Measurements from ENCODE around the gene FRAT1.

GRCh38 chr10:97300980-97301379 is 18.1 kb upstream of the FRAT1 start:
- no peak for TF ChIP-seq NR2C2 (CRISPR knock-in tag; IDR thresholded peaks at IDR 0.05; ENCODE audit: borderline replicate concordance)
- TF ChIP-seq, protein P1, sequence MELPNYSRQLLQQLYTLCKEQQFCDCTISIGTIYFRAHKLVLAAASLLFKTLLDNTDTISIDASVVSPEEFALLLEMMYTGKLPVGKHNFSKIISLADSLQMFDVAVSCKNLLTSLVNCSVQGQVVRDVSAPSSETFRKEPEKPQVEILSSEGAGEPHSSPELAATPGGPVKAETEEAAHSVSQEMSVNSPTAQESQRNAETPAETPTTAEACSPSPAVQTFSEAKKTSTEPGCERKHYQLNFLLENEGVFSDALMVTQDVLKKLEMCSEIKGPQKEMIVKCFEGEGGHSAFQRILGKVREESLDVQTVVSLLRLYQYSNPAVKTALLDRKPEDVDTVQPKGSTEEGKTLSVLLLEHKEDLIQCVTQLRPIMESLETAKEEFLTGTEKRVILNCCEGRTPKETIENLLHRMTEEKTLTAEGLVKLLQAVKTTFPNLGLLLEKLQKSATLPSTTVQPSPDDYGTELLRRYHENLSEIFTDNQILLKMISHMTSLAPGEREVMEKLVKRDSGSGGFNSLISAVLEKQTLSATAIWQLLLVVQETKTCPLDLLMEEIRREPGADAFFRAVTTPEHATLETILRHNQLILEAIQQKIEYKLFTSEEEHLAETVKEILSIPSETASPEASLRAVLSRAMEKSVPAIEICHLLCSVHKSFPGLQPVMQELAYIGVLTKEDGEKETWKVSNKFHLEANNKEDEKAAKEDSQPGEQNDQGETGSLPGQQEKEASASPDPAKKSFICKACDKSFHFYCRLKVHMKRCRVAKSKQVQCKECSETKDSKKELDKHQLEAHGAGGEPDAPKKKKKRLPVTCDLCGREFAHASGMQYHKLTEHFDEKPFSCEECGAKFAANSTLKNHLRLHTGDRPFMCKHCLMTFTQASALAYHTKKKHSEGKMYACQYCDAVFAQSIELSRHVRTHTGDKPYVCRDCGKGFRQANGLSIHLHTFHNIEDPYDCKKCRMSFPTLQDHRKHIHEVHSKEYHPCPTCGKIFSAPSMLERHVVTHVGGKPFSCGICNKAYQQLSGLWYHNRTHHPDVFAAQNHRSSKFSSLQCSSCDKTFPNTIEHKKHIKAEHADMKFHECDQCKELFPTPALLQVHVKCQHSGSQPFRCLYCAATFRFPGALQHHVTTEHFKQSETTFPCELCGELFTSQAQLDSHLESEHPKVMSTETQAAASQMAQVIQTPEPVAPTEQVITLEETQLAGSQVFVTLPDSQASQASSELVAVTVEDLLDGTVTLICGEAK (IDR thresholded peaks at IDR 0.05), result no peak
- TF ChIP-seq, protein P1 (CRISPR knock-in tag; IDR thresholded peaks at IDR 0.05), result no peak
- no peak for TF ChIP-seq CTCF (CRISPR knock-in tag; IDR thresholded peaks at IDR 0.05)
- no peak for TF ChIP-seq SYNCRIP (IDR thresholded peaks at IDR 0.05; ENCODE audit: insufficient read depth, low read depth, low read length)
- TF ChIP-seq ZNF672 (CRISPR knock-in tag; IDR thresholded peaks at IDR 0.05), result no peak
- TF ChIP-seq RAD51 (IDR thresholded peaks at IDR 0.05; ENCODE audit: borderline replicate concordance), result no peak
- TF ChIP-seq EZH2 (conservative IDR thresholded peaks at IDR 0.05; ENCODE audit: low read depth, low read length), result no peak
- no peak for TF ChIP-seq ELF4 (CRISPR knock-in tag; IDR thresholded peaks at IDR 0.05; ENCODE audit: borderline replicate concordance)
- TF ChIP-seq ZNF878 (CRISPR knock-in tag; IDR thresholded peaks at IDR 0.05), result no peak

Data from HepG2 (cell line).